ENCODE data around the gene ATP8A2.

Gene ATP8A2

DNA sequence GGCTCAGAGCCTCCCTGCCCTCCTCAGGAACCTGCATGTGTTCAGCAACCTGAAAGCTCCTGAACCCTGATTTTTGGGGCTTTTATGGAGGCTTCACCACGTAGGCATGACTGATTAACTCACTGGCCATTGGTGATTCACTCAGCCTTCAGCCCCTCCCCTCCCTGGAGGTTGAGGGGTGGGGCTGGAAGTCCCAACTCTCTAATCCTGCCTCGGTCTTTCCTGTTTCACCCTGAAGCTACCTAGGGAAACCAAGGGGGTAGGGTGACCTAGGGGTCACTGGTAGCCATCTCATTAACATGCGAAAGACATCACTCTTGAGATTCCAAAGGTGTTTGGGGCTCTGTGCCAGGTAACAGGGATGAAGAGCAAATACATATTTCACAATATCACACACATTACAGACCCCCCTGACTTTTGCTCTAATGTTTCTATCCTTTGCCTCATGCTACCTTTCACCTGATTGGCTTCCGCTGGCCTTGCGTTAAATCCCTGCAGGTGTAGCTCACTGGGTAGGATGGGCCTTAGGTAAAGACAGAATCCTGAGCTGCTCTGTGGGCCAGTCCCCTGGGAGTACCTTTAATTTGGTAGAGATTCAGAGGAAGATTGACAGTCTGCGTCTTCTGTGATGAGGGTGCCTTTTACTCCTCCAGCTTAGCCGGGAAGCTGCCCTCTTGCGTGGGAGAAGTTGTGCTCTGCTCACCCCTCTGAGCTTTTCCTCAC is 260.6 kb downstream of the ATP8A2 start:
- DNase-seq (ENCODE audit: low spot score) = no peak

DNA sequence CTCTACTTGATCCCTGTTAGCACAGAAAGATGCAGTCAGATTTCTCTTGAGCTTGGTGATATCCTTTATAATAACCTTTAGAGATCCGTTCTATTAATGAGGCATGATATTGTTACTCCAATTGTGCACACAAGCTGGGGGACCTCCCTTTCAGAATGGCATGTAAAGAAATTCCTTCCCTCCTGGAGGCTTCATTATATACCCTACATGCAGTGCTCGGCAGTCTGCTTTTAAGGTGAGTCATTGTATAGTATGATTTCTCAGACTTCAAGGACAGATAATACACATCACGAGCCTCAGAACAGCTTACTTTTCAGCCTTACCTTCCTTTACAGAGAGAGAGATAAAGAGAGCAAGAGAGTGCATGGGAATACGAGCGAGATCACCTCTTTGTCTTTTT is 261.3 kb downstream of the ATP8A2 start:
- DNase-seq (ENCODE audit: low spot score) = no peak

- no peak for DNase-seq (ENCODE audit: low spot score)
Observed at GRCh38 chr13:25645681-25646080, 273.9 kb downstream of the ATP8A2 start.

- no peak for DNase-seq (ENCODE audit: low spot score)
Observed at GRCh38 chr13:25649001-25649633, 277.3 kb downstream of the ATP8A2 start.

GRCh38 chr13:25652764-25653163 is 281.0 kb downstream of the ATP8A2 start:
- DNase-seq (ENCODE audit: low spot score) = no peak

GRCh38 chr13:25654322-25654721 is 282.5 kb downstream of the ATP8A2 start:
- DNase-seq (ENCODE audit: low spot score) = no peak

GRCh38 chr13:25657157-25657556 is 285.4 kb downstream of the ATP8A2 start:
- no peak for DNase-seq (ENCODE audit: low spot score)

- no peak for DNase-seq (ENCODE audit: low spot score)
Observed at GRCh38 chr13:25659091-25659795, 287.5 kb downstream of the ATP8A2 start.

DNA sequence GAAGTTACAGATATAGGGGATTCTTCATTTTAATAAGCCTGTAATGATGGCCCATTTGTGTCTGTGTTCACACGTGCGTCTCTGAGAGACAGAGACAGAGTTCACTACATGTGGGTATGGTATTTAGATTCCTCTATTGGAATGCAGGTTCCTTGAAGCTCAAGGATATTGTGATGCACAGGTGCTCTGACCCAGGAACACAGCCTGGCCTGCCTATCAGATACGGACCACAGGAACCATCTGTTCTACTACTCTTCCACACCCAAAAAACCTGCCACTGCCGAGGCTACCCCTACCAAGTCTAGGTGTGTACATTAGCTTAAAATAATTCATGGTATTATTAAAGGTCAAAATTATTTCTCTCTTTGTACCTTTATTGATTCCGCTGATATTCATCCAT is 289.2 kb downstream of the ATP8A2 start:
- DNase-seq (ENCODE audit: low spot score) = no peak

GRCh38 chr13:25662516-25662915 is 290.7 kb downstream of the ATP8A2 start:
- DNase-seq (ENCODE audit: low spot score) = no peak

- DNase-seq (ENCODE audit: low spot score) = no peak
Observed at GRCh38 chr13:25668345-25668744, 296.6 kb downstream of the ATP8A2 start.

- no peak for DNase-seq (ENCODE audit: low spot score)
Observed at GRCh38 chr13:25673711-25674110, 301.9 kb downstream of the ATP8A2 start.

GRCh38 chr13:25674371-25674770 is 302.6 kb downstream of the ATP8A2 start:
- DNase-seq (ENCODE audit: low spot score) = no peak

GRCh38 chr13:25675060-25675459 is 303.3 kb downstream of the ATP8A2 start:
- no peak for DNase-seq (ENCODE audit: low spot score)

- no peak for DNase-seq (ENCODE audit: low spot score)
Observed at GRCh38 chr13:25677956-25678355, 306.2 kb downstream of the ATP8A2 start.

- no peak for DNase-seq (ENCODE audit: low spot score)
Observed at GRCh38 chr13:25678398-25678797, 306.6 kb downstream of the ATP8A2 start.

DNA sequence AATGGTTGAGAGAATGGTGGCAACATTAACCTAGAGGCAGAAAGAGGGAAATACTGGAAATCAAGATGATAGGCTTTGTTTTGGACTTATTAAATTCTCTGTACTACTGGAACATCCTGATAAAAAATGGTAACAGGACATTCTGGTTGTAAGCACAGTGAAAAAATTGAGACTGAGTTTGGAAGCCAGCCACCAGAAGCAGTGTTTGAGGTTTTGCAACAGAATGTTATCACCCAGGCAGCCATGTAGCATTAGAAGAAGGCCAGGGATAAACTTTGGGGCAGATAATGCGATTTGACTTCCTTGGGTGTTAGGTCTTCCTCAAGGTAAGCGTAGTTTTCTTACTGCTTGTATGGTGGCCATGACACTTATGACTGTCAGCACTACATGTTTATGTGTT is 307.4 kb downstream of the ATP8A2 start:
- no peak for DNase-seq (ENCODE audit: low spot score)

DNA sequence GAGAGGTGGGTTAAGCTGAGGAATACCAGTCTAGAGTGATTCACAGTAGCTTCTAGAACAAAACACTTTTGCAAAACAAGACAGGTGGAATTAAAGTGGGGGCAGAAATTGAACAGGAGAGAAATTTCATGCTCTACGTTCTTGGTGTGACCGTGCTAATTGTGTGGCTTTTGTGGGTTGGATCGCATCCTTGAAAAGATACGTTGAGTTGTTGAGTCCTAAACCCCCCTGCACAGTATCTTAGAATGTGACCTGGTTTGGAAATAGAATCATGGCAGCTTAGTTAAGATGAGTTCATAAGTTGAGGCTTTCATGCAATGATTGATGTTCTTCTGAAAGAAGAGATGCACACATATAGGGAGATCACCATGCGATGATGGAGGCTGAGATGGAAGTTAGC is 308.2 kb downstream of the ATP8A2 start:
- no peak for DNase-seq (ENCODE audit: low spot score)

DNA sequence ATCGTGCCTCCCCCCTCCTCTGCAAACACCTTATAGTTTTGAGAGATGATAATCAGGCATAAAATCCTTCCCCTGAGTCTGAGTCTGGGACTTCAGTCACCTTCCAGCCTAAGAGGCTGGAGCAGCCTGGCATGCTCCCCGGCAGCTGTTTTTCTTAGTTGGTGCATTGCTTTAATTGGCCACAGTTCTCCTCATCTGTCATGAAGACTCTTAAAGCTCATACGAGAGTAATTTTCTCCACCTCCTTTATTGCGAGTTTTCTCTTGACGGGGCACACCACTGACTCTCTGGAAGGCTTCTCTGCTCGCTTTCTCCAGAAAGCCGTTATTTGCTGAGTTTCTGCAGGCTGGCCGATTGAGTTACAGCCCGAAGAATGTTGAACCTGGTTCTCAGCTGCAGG is 310.5 kb downstream of the ATP8A2 start:
- DNase-seq (ENCODE audit: low spot score) = no peak

GRCh38 chr13:25683056-25683455 is 311.3 kb downstream of the ATP8A2 start:
- no peak for DNase-seq (ENCODE audit: low spot score)

- DNase-seq (ENCODE audit: low spot score) = no peak
Observed at GRCh38 chr13:25683662-25684370, 312.0 kb downstream of the ATP8A2 start.

- no peak for DNase-seq (ENCODE audit: low spot score)
Observed at GRCh38 chr13:25684491-25684890, 312.7 kb downstream of the ATP8A2 start.
